ENCODE data around the gene INCA1.

- no peak for TF ChIP-seq YY1 (IDR thresholded peaks at IDR 0.05; ENCODE audit: insufficient read depth, insufficient read length)
- TF ChIP-seq ZNF274 (IDR thresholded peaks at IDR 0.05; ENCODE audit: low read depth, low read length) = no peak
Observed at GRCh38 chr17:4939546-4939795, 57.9 kb downstream of the INCA1 start.
